Keratinocyte (primary cell): ENCODE measurements around the gene PALD1. TPM values are rescaled to one million over a fixed set of nuclear protein-coding genes. Genes with fewer than 3 reads are reported as not detected.
A peak's percentile ranks its signal among the peaks of the same experiment; 100 is the strongest.

ENCODE experiments used
- DNase-seq: peaks from one replicate; pipeline ENCODE4 v3.0.0-alpha.2; 2011; ENCODE audit warnings: low read depth, missing footprints, low spot score
- FAIRE-seq: peaks from 2 replicates; lab custom pipeline; 2011; peaks lifted over from hg19 to GRCh38; lab: Jason Lieb, UNC
- H2AFZ ChIP-seq: 2 replicates; pipeline ENCODE4 v1.6.0; 2012; ENCODE audit warnings: low read length, control low read depth, inconsistent platforms; ENCODE audit not compliant: control insufficient read depth
- H3K27ac ChIP-seq: 2 replicates; pipeline ENCODE4 v1.5.1; 2011; ENCODE audit warnings: low read length; ENCODE audit not compliant: control insufficient read depth, insufficient read depth
- H3K27me3 ChIP-seq: 3 replicates; pipeline ENCODE4 v1.6.0; 2011; ENCODE audit warnings: low read length; ENCODE audit not compliant: control insufficient read depth, insufficient read depth; ENCODE audit errors: extremely low read depth
- H3K36me3 ChIP-seq, 2 experiments: 2 replicates in 1 of 2; 3 replicates in 1 of 2; pipeline ENCODE4 v1.5.1; 2011; ENCODE audit warnings: low read length in 2 of 2, mild to moderate bottlenecking in 1 of 2; ENCODE audit not compliant: control insufficient read depth in 2 of 2, insufficient read depth in 2 of 2; ENCODE audit errors: extremely low read depth in 1 of 2
- H3K4me1 ChIP-seq: 3 replicates; pipeline ENCODE4 v1.5.1; 2011; ENCODE audit warnings: low read length; ENCODE audit not compliant: control insufficient read depth, insufficient read depth; ENCODE audit errors: extremely low read depth
- H3K4me2 ChIP-seq: 3 replicates; pipeline ENCODE4 v1.6.0; 2011; ENCODE audit warnings: low read depth, low read length; ENCODE audit not compliant: control insufficient read depth, insufficient read depth; ENCODE audit errors: extremely low read depth
- H3K4me3 ChIP-seq, 3 experiments: fragments of 200-600 bp in 1 of 3; sonication (generic) in 1 of 3; 2 replicates in 2 of 3; 3 replicates in 1 of 3; pipeline ENCODE4 v1.5.1; 2011 to 2016; ENCODE audit warnings: low read length in 3 of 3, mild to moderate bottlenecking in 3 of 3, control low read depth in 2 of 3, inconsistent platforms in 1 of 3, low read depth in 1 of 3, mixed read lengths in 1 of 3, mixed run types in 1 of 3, moderate library complexity in 1 of 3; ENCODE audit not compliant: control insufficient read depth in 2 of 3, insufficient read depth in 2 of 3; ENCODE audit errors: extremely low read depth in 1 of 3
- H3K79me2 ChIP-seq: 2 replicates; pipeline ENCODE4 v1.6.0; 2012; ENCODE audit warnings: low read length; ENCODE audit not compliant: control insufficient read depth, insufficient read depth
- H3K9ac ChIP-seq: 3 replicates; pipeline ENCODE4 v1.6.0; 2011; ENCODE audit warnings: low read length; ENCODE audit not compliant: control insufficient read depth, insufficient read depth; ENCODE audit errors: extremely low read depth
- H3K9me1 ChIP-seq: 3 replicates; pipeline ENCODE4 v1.6.0; 2011; ENCODE audit warnings: low read length; ENCODE audit not compliant: control insufficient read depth, insufficient read depth; ENCODE audit errors: extremely low read depth
- H3K9me3 ChIP-seq: 2 replicates; pipeline ENCODE4 v1.5.1; 2012; ENCODE audit warnings: low read depth, low read length; ENCODE audit not compliant: control insufficient read depth
- H4K20me1 ChIP-seq: 3 replicates; pipeline ENCODE4 v1.6.0; 2011; ENCODE audit warnings: low read length; ENCODE audit not compliant: control insufficient read depth, insufficient read depth; ENCODE audit errors: extremely low read depth
- CTCF ChIP-seq, 3 experiments: IDR thresholded peaks in 1 of 3; conservative IDR thresholded peaks in 1 of 3; optimal IDR thresholded peaks in 1 of 3; 2 replicates in 2 of 3; 3 replicates in 1 of 3; pipeline versions ENCODE3 to v1.5.1; 2011; ENCODE audit warnings: low read length in 3 of 3, mild to moderate bottlenecking in 3 of 3, moderate library complexity in 2 of 3, control low read depth in 1 of 3, inconsistent platforms in 1 of 3; ENCODE audit not compliant: insufficient read depth in 2 of 3; ENCODE audit errors: extremely low read depth in 1 of 3
- EZH2 ChIP-seq: IDR thresholded peaks from one replicate; pipeline ENCODE4 v1.6.1; 2012; ENCODE audit warnings: inconsistent platforms, mild to moderate bottlenecking, low read length, moderate library complexity
- dilution Hi-C: fragments of 300-500 bp; cut with MboI; formaldehyde crosslinking; loops from one replicate; pipeline ENCODE4 v1.7.0; 2020; ENCODE audit warnings: low sequenced_read_pairs; ENCODE audit not compliant: extremely low pct_ligation_motif_present
- polyA plus RNA-seq, 5 experiments: library from polyadenylated mRNA; depleted of rRNA in 3 of 5; stranded (reverse) in 3 of 5; stranded (forward) in 1 of 5; unstranded in 1 of 5; fragments of >200 nt; gene quantifications; 1 replicate in 1 of 5; 2 replicates in 3 of 5; 3 replicates in 1 of 5; pipeline versions ENCODE4 v1.2.1 to v1.2.3, GENCODE V29; 2011 to 2012; ENCODE audit warnings: missing spikeins in 2 of 5, low read depth in 1 of 5, low replicate concordance in 1 of 5

The PALD1 gene
- polyA plus RNA-seq, 1 donor (not counting 4 experiments of a cell fraction or from before 2014, with no cell fraction given) = 0.83 TPM

- TF ChIP-seq CTCF (optimal IDR thresholded peaks at IDR 0.05 in 1 of 3, IDR thresholded peaks at IDR 0.05 in 1 of 3, conservative IDR thresholded peaks at IDR 0.05 in 1 of 3; ENCODE audit: extremely low read depth in 1 of 3, insufficient read depth in 2 of 3, low read length in 3 of 3) = no peak
- no peak for TF ChIP-seq EZH2
- FAIRE-seq = no peak
- no peak overlapping the region for H3K4me3 ChIP-seq
- H3K4me2 ChIP-seq = no peak overlapping the region
- H3K79me2 ChIP-seq = no peaks in the 10 kb centered on the region
- H3K27me3 ChIP-seq = peaks cover 39% of the 10 kb centered on the region
- no peaks in the 10 kb centered on the region for H3K36me3 ChIP-seq
- H3K9ac ChIP-seq = no peak overlapping the region
- no peaks in the 10 kb centered on the region for H3K9me1 ChIP-seq
- DNase-seq = no peak
- H3K9me3 ChIP-seq = no peaks in the 10 kb centered on the region
- dilution Hi-C loops = no loop called here
- peaks cover 10% of the 10 kb centered on the region for H3K4me1 ChIP-seq
- H4K20me1 ChIP-seq = no peaks in the 10 kb centered on the region
- no peak overlapping the region for H2AFZ ChIP-seq
- no peak overlapping the region for H3K27ac ChIP-seq
Observed at GRCh38 chr10:70466951-70467350, 11.6 kb upstream of the PALD1 start.

GRCh38 chr10:70472799-70473454 lies 5.6 kb upstream of the PALD1 start:
- H3K9ac ChIP-seq = no peak overlapping the region
- peaks cover 18% of the 10 kb centered on the region for H3K27me3 ChIP-seq
- no peak overlapping the region for H3K4me2 ChIP-seq
- H3K4me3 ChIP-seq = no peak overlapping the region
- H3K79me2 ChIP-seq = no peaks in the 10 kb centered on the region
- H3K9me3 ChIP-seq = no peaks in the 10 kb centered on the region
- TF ChIP-seq EZH2 (no peak), CTCF (optimal IDR thresholded peaks at IDR 0.05 in 1 of 3, IDR thresholded peaks at IDR 0.05 in 1 of 3, conservative IDR thresholded peaks at IDR 0.05 in 1 of 3; ENCODE audit: extremely low read depth in 1 of 3, insufficient read depth in 2 of 3, low read length in 3 of 3) (no peak)
- dilution Hi-C loops = no loop called here
- no peak for DNase-seq
- FAIRE-seq = peak; percentile 39
- H3K36me3 ChIP-seq = no peaks in the 10 kb centered on the region
- H2AFZ ChIP-seq = no peak overlapping the region
- peaks cover 32% of the 10 kb centered on the region for H3K4me1 ChIP-seq
- H4K20me1 ChIP-seq = peaks cover 5% of the 10 kb centered on the region
- no peaks in the 10 kb centered on the region for H3K9me1 ChIP-seq
- H3K27ac ChIP-seq = no peak overlapping the region
